Measurements from ENCODE around the gene SNRPD3. TPM values are rescaled to one million over a fixed set of nuclear protein-coding genes. Genes with fewer than 3 reads are reported as not detected.

Gene SNRPD3
- total RNA-seq, 1 donor from 2014 or later = 103 TPM

GRCh38 chr22:24584166-24584790 lies 28.5 kb downstream of the SNRPD3 start:
- no peak for DNase-seq (ENCODE audit: low spot score)
- H3K4me3 Mint-ChIP-seq (ENCODE audit: unreplicated experiment) = no peak overlapping the region
- no peak for TF ChIP-seq CTCF (IDR thresholded peaks at IDR 0.05; ENCODE audit: unreplicated experiment)
- no peaks in the 10 kb centered on the region for H3K9me3 Mint-ChIP-seq (ENCODE audit: unreplicated experiment)
- no peaks in the 10 kb centered on the region for H3K4me1 Mint-ChIP-seq (ENCODE audit: unreplicated experiment)
- H3K27ac Mint-ChIP-seq (ENCODE audit: unreplicated experiment) = no peak overlapping the region
- peaks cover 4% of the 10 kb centered on the region for H3K27me3 Mint-ChIP-seq (ENCODE audit: unreplicated experiment)
- no peaks in the 10 kb centered on the region for H3K36me3 Mint-ChIP-seq (ENCODE audit: low read depth, unreplicated experiment)

- TF ChIP-seq CTCF (IDR thresholded peaks at IDR 0.05; ENCODE audit: unreplicated experiment) = no peak
- no peaks in the 10 kb centered on the region for H3K9me3 Mint-ChIP-seq (ENCODE audit: unreplicated experiment)
- no peaks in the 10 kb centered on the region for H3K36me3 Mint-ChIP-seq (ENCODE audit: low read depth, unreplicated experiment)
- H3K27me3 Mint-ChIP-seq (ENCODE audit: unreplicated experiment) = peaks cover 4% of the 10 kb centered on the region
- no peaks in the 10 kb centered on the region for H3K4me1 Mint-ChIP-seq (ENCODE audit: unreplicated experiment)
- no peak for DNase-seq (ENCODE audit: low spot score)
- no peak overlapping the region for H3K27ac Mint-ChIP-seq (ENCODE audit: unreplicated experiment)
- H3K4me3 Mint-ChIP-seq (ENCODE audit: unreplicated experiment) = no peak overlapping the region
Measured at GRCh38 chr22:24584871-24585411, 29.1 kb downstream of the SNRPD3 start.

GRCh38 chr22:24585461-24585860 lies 29.7 kb downstream of the SNRPD3 start:
- no peak for TF ChIP-seq CTCF (IDR thresholded peaks at IDR 0.05; ENCODE audit: unreplicated experiment)
- no peaks in the 10 kb centered on the region for H3K36me3 Mint-ChIP-seq (ENCODE audit: low read depth, unreplicated experiment)
- H3K4me1 Mint-ChIP-seq (ENCODE audit: unreplicated experiment) = no peaks in the 10 kb centered on the region
- H3K27ac Mint-ChIP-seq (ENCODE audit: unreplicated experiment) = no peak overlapping the region
- no peak overlapping the region for H3K4me3 Mint-ChIP-seq (ENCODE audit: unreplicated experiment)
- DNase-seq (ENCODE audit: low spot score) = no peak
- H3K9me3 Mint-ChIP-seq (ENCODE audit: unreplicated experiment) = no peaks in the 10 kb centered on the region
- peaks cover 4% of the 10 kb centered on the region for H3K27me3 Mint-ChIP-seq (ENCODE audit: unreplicated experiment)

GRCh38 chr22:24585927-24586546 lies 30.2 kb downstream of the SNRPD3 start:
- Mint-ChIP-seq H3K36me3 (ENCODE audit: low read depth, unreplicated experiment) (no peaks in the 10 kb centered on the region), H3K4me3 (ENCODE audit: unreplicated experiment) (no peak overlapping the region), H3K4me1 (ENCODE audit: unreplicated experiment) (no peaks in the 10 kb centered on the region), H3K27ac (ENCODE audit: unreplicated experiment) (no peak overlapping the region), H3K27me3 (ENCODE audit: unreplicated experiment) (peaks cover 1% of the 10 kb centered on the region), H3K9me3 (ENCODE audit: unreplicated experiment) (no peaks in the 10 kb centered on the region)
- TF ChIP-seq CTCF (IDR thresholded peaks at IDR 0.05; ENCODE audit: unreplicated experiment) = no peak
- no peak for DNase-seq (ENCODE audit: low spot score)

- H3K27ac Mint-ChIP-seq (ENCODE audit: unreplicated experiment) = no peak overlapping the region
- DNase-seq (ENCODE audit: low spot score) = no peak
- H3K9me3 Mint-ChIP-seq (ENCODE audit: unreplicated experiment) = no peaks in the 10 kb centered on the region
- H3K27me3 Mint-ChIP-seq (ENCODE audit: unreplicated experiment) = peaks cover 4% of the 10 kb centered on the region
- no peaks in the 10 kb centered on the region for H3K36me3 Mint-ChIP-seq (ENCODE audit: low read depth, unreplicated experiment)
- no peaks in the 10 kb centered on the region for H3K4me1 Mint-ChIP-seq (ENCODE audit: unreplicated experiment)
- H3K4me3 Mint-ChIP-seq (ENCODE audit: unreplicated experiment) = no peak overlapping the region
- TF ChIP-seq CTCF (IDR thresholded peaks at IDR 0.05; ENCODE audit: unreplicated experiment) = no peak
Measured at GRCh38 chr22:24587251-24587650, 31.5 kb downstream of the SNRPD3 start.
